GM12892 (cell line): ENCODE results near the gene GUCY1B1. TPM values are rescaled to one million over a fixed set of nuclear protein-coding genes. Genes with fewer than 3 reads are reported as not detected.

ENCODE experiments used
- DNase-seq: peaks from one replicate; pipeline ENCODE4 v3.0.0; 2011; ENCODE audit not compliant: insufficient read length
- FAIRE-seq: peaks from 2 replicates; lab custom pipeline; 2011; peaks lifted over from hg19 to GRCh38; lab: Jason Lieb, UNC
- POLR2A ChIP-seq: IDR thresholded peaks from 2 replicates; pipeline ENCODE4 v1.6.1; 2011; ENCODE audit warnings: low read depth, low read length, control low read depth
- POLR2AphosphoS5 ChIP-seq: IDR thresholded peaks from 2 replicates; pipeline ENCODE4 v1.6.1; 2011; ENCODE audit warnings: low read depth, low read length, control low read depth
- TAF1 ChIP-seq: IDR thresholded peaks from 2 replicates; pipeline ENCODE4 v1.6.1; 2011; ENCODE audit warnings: low read depth, mild to moderate bottlenecking, control low read depth, low read length, borderline replicate concordance
- polyA plus RNA-seq: library from polyadenylated mRNA; unstranded; fragments of >200 nt; gene quantifications from one replicate; pipeline ENCODE4 v1.2.1, GENCODE V29; 2012; ENCODE audit warnings: missing spikeins, inconsistent platforms; ENCODE audit not compliant: missing spikeins

The GUCY1B1 gene
- polyA plus RNA-seq: 0.91 TPM

DNA sequence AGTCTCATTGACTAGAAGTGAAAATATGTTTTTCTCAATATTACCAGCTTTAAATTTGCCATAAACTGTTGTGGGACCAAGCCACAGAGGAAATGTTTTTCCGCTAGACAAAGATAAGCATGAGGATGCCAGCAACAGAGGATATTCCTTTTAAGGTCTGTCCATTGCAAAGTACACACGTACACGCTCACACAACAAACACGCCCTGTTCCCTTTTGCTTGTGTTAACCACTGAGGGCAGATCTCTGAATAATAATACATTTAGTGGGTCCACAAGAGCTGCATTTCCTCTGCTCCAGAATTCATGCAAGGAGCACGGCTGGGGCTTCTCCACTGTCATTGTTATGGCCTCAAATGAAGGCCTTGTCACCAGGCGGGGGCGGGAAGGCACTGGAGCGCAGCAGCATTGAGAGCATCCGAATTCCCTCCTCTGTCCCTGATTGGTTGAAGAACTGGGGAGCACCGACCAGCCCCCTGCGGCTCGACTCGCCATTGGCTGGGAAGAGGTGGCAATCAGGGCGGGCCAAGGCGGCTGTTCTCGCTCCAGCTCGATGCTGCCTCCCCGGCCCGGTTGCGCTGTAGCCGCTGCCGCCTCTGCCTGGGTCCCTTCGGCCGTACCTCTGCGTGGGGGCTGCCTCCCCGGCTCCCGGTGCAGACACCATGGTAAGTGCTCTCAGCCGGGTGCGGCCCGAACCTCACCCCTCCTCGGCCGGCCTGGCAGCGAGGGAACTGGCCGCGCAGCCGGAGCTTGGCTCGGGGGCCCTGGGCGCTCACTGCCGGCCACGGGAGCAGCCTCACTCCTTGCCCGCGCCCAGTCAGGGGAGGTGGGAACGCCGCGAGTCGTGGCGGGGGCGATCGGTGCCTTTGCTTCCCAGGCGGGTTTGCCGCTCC, at the start of gene GUCY1B1:
TSS of gene GUCY1B1 (plus strand) at position 541 of the 891 bp plus-strand sequence. CDS start at position 661, 120 bp downstream.
- DNase-seq (peak; percentile 60), FAIRE-seq (no peak)
- TF ChIP-seq POLR2A (no peak), POLR2AphosphoS5 (no peak), TAF1 (no peak)

DNA sequence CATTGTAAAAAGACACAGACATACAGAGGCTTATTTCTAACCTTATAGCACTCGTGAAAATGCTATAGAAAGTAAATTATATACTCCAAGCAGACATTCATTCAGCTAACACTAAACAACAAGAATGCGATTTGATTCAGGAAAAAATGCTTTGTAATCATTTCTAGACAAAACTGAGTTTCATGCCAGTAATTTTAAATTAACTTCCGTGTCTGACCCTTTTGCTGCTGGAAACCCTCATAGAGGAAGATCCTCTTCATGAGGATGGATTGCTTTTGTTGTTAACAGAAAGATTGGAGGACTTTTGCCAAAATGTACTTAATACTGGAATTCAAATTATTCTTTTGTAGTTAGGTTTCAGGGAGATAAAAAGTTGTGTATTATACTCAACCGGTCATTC, 48.9 kb upstream of the GUCY1B1 start:
- TF ChIP-seq POLR2A: no peak
- no peak for TF ChIP-seq TAF1
- TF ChIP-seq POLR2AphosphoS5: no peak
- no peak for DNase-seq
- FAIRE-seq: no peak

DNA sequence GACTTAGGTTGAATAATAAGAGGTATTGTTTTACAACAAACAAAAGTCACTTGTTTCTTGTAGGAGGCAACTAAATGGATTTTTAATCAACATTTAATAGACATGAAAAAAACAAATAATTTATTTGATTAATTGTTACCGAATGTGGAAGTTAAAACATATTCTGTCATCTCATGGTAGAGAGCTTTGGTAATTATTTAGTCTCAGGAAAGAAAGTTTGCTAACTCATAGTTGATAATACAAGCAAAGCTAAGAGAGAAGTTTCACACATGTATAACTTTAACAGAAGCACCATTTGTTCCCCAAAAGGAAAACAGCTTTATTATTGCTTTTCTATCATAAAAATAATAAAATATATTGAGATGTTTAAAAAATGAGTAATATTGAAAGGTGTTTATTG, 47.3 kb upstream of the GUCY1B1 start:
- FAIRE-seq (no peak), DNase-seq (no peak)
- no peak for TF ChIP-seq POLR2A
- TF ChIP-seq POLR2AphosphoS5: no peak
- no peak for TF ChIP-seq TAF1

DNA sequence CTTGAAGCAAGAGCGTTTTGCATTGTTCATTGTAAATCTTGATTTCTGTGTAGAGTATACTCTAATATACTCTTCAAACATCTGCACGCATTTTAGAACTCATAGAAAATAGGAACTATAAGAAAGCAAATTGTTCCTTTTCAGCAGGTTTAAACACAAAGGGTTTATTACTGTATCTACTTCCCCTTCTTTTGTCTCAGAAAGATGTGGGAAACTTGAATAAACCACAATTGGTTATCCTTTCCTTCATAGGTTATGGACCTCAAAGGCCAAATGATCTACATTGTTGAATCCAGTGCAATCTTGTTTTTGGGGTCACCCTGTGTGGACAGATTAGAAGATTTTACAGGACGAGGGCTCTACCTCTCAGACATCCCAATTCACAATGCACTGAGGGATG, 46.0 kb upstream of the GUCY1B1 start:
- no peak for FAIRE-seq
- TF ChIP-seq POLR2A: no peak
- TF ChIP-seq POLR2AphosphoS5: no peak
- TF ChIP-seq TAF1: no peak
- no peak for DNase-seq

DNA sequence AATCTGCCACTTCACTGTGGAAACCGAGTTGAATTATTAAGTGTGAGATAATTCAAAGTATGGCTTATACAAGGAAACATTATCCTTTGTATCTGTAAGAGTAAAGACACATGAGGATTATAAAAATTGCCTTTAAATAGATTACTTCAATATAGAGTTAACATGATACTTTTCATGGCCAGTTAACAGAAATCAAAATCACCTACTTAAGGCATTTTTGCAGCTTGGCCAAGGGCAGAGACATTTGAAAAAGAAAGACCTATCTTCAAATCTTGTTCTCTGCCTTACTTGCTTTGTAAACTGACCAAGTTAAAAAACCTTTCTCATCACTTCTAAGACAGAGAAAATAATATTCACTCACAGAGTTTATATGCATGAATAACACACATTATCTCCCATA, 44.9 kb upstream of the GUCY1B1 start:
- FAIRE-seq (no peak), DNase-seq (no peak)
- no peak for TF ChIP-seq POLR2AphosphoS5
- TF ChIP-seq TAF1: no peak
- TF ChIP-seq POLR2A: no peak

DNA sequence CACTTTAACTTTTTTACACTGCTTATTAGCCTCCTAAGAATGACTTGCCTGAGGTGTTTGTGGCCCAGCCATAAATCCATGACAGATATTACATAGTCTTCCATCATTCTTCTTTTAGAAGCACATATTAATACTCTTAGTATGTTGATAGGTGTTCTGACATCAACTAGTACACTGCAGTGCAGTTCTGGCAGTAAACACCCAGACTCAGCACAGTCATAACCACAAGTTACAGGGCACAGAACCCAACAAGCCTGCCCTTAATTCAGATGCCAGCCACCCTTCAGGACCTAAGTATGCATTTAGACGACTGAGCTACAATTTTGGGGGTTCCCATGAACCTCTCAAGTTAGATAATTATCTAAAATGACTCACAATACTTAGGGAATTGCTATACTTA, 36.5 kb upstream of the GUCY1B1 start:
- FAIRE-seq (no peak), DNase-seq (no peak)
- no peak for TF ChIP-seq POLR2A
- no peak for TF ChIP-seq TAF1
- TF ChIP-seq POLR2AphosphoS5: no peak

- FAIRE-seq: no peak
- DNase-seq: no peak
- TF ChIP-seq POLR2A (no peak), TAF1 (no peak), POLR2AphosphoS5 (no peak)
Measured at GRCh38 chr4:155722816-155723499, 35.9 kb upstream of the GUCY1B1 start.

DNA sequence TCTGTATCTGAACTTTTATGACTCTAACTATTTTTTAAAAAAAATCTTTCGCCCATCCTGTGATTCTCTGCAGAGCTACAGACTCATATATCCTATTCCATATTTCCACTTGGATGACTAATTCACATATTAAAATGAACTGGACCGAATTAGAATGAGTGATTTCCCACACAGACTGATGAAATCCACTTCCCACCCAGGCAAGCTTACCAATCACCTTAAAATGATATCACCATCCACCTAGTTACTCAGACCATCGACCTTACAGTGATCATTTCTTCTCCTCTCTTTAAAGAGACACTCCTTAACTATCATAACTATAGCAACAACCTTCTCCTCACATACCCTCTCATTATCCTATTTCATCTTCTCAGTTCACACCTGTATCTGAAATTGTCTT, 34.1 kb upstream of the GUCY1B1 start:
- no peak for TF ChIP-seq POLR2A
- no peak for TF ChIP-seq POLR2AphosphoS5
- no peak for TF ChIP-seq TAF1
- FAIRE-seq: no peak
- DNase-seq: no peak

GRCh38 chr4:155734065-155734464, 24.8 kb upstream of the GUCY1B1 start:
- no peak for FAIRE-seq
- no peak for TF ChIP-seq TAF1
- no peak for DNase-seq

- TF ChIP-seq POLR2A (no peak), TAF1 (no peak), POLR2AphosphoS5 (no peak)
- DNase-seq (no peak), FAIRE-seq (no peak)
Measured at GRCh38 chr4:155734951-155735350, 23.9 kb upstream of the GUCY1B1 start.

DNA sequence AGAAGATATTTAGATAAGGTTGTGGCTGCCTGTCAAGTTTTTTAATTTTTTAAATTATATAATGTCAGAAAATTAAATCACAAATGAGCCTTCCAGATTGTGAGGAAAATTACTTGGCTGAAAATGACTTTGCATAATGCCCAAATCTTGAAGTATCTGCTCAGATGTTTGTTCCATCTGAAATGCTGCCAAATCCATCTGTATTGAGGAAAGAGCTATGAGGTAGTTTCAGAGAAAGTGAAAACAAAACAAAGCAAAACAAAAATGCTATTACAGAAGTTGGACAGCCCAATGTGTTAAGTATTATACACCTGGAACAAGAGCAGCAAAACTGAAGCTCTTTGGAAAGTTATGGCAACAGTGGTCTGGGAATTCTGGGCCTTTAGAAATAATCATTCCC, 23.3 kb upstream of the GUCY1B1 start:
- TF ChIP-seq POLR2AphosphoS5: no peak
- TF ChIP-seq TAF1: no peak
- TF ChIP-seq POLR2A: no peak
- DNase-seq (no peak), FAIRE-seq (no peak)

DNA sequence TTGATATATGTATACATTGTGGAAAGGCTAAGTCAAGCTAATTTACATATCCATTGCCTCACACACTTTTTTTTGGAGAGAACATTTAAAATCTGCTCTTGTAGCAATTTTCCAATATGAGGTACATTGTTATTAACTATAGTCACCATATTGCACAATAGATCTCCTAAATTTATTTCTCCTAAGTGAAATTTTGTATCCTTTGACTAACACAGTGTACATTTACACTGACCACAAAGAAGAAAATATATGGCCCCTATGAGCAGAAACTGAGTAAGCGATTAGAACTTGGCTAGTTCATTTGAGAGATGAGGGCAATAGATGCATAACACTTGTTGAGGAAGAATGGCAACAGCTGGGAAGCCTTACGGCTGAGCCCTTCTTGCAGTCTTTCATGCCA, 20.3 kb upstream of the GUCY1B1 start:
- DNase-seq (no peak), FAIRE-seq (no peak)
- TF ChIP-seq POLR2AphosphoS5 (no peak), POLR2A (no peak), TAF1 (no peak)
